HepG2 (cell line): ENCODE data around the gene MEX3A. TPM values are rescaled to one million over a fixed set of nuclear protein-coding genes. Genes with fewer than 3 reads are reported as not detected.

Experiments used
- ATF3 ChIP-seq: sonication (generic); formaldehyde crosslinking; IDR thresholded peaks from 2 replicates; pipeline ENCODE4 v1.4.0; 2020; ENCODE audit warnings: missing genetic modification reagents
- CHD2 ChIP-seq: IDR thresholded peaks from 2 replicates; pipeline ENCODE4 v1.6.1; 2011; ENCODE audit warnings: low read depth, low read length, improper control_type of control experiment
- EEA1 ChIP-seq: sonication (generic); formaldehyde crosslinking; IDR thresholded peaks from 2 replicates; pipeline ENCODE4 v1.5.1; 2020; ENCODE audit warnings: mild to moderate bottlenecking, missing genetic modification reagents, borderline replicate concordance
- GABPB1 ChIP-seq: IDR thresholded peaks from 2 replicates; pipeline ENCODE4 v1.6.1; 2016; ENCODE audit warnings: mild to moderate bottlenecking, missing genetic modification reagents, moderate library complexity, missing compliant biosample characterization
- HNRNPH1 ChIP-seq: fragments of 200-400 bp; formaldehyde crosslinking; optimal IDR thresholded peaks from 2 replicates; pipeline ENCODE3; 2017; ENCODE audit warnings: mild to moderate bottlenecking, low read depth, low read length
- KLF6 ChIP-seq: IDR thresholded peaks from 2 replicates; pipeline ENCODE4 v1.8.0; 2016; ENCODE audit warnings: missing biosample characterization, missing genetic modification reagents
- MAFF ChIP-seq: IDR thresholded peaks from 2 replicates; pipeline ENCODE4 v1.6.1; 2011; ENCODE audit warnings: low read depth, low read length, improper control_type of control experiment
- PRDM10 ChIP-seq: sonication (generic); formaldehyde crosslinking; IDR thresholded peaks from 2 replicates; pipeline ENCODE4 v1.4.0; 2020; ENCODE audit warnings: low read depth, missing genetic modification reagents
- REXO4 ChIP-seq: sonication (generic); formaldehyde crosslinking; IDR thresholded peaks from 2 replicates; pipeline ENCODE4 v1.8.0; 2022; ENCODE audit warnings: missing genetic modification reagents, mild to moderate bottlenecking, borderline replicate concordance
- TAF15 ChIP-seq: fragments of 200-400 bp; formaldehyde crosslinking; IDR thresholded peaks from one replicate; pipeline ENCODE4 v1.6.1; 2018; ENCODE audit warnings: mild to moderate bottlenecking, low read depth, low read length; ENCODE audit not compliant: poor library complexity, severe bottlenecking
- ZBTB46 ChIP-seq: sonication (generic); formaldehyde crosslinking; IDR thresholded peaks from 2 replicates; pipeline ENCODE4 v1.4.0; 2020; ENCODE audit warnings: mild to moderate bottlenecking, missing genetic modification reagents, borderline replicate concordance
- ZBTB7A ChIP-seq: sonication (generic); formaldehyde crosslinking; IDR thresholded peaks from 2 replicates; pipeline ENCODE4 v1.8.0; 2022; ENCODE audit warnings: mild to moderate bottlenecking, missing genetic modification reagents
- ZC3H13 ChIP-seq: sonication (generic); formaldehyde crosslinking; IDR thresholded peaks from 2 replicates; pipeline ENCODE4 v1.8.1; 2023; ENCODE audit warnings: mild to moderate bottlenecking, missing genetic modification reagents, moderate library complexity
- ZFP36L2 ChIP-seq: sonication (generic); formaldehyde crosslinking; IDR thresholded peaks from 2 replicates; pipeline ENCODE4 v1.4.0; 2020; ENCODE audit warnings: missing genetic modification reagents
- ZFX ChIP-seq: sonication (generic); formaldehyde crosslinking; IDR thresholded peaks from 2 replicates; pipeline ENCODE4 v1.4.0; 2020; ENCODE audit warnings: mild to moderate bottlenecking, low read depth, missing genetic modification reagents, moderate library complexity
- ZNF121 ChIP-seq: sonication (generic); formaldehyde crosslinking; IDR thresholded peaks from 2 replicates; pipeline ENCODE4 v1.5.0; 2020; ENCODE audit warnings: mild to moderate bottlenecking, missing genetic modification reagents
- ZNF17 ChIP-seq: sonication (generic); formaldehyde crosslinking; IDR thresholded peaks from 2 replicates; pipeline ENCODE4 v1.5.0; 2020; ENCODE audit warnings: mild to moderate bottlenecking, missing genetic modification reagents
- ZNF276 ChIP-seq: sonication (generic); formaldehyde crosslinking; IDR thresholded peaks from 2 replicates; pipeline ENCODE4 v1.4.0; 2020; ENCODE audit warnings: mild to moderate bottlenecking, low read depth, missing genetic modification reagents
- ZNF639 ChIP-seq: conservative IDR thresholded peaks from 2 replicates; pipeline ENCODE4 v1.6.1; 2018; ENCODE audit warnings: missing genetic modification reagents
- ZNF850 ChIP-seq: sonication (generic); formaldehyde crosslinking; conservative IDR thresholded peaks from 2 replicates; pipeline ENCODE4 v1.9.0; 2021; ENCODE audit warnings: mild to moderate bottlenecking, missing genetic modification reagents
- polyA plus RNA-seq, 8 experiments: library from polyadenylated mRNA; depleted of rRNA in 3 of 8; stranded (reverse) in 7 of 8; unstranded in 1 of 8; fragments of >200 nt; fragmentation: Illumina TruSeq in 4 of 8; extraction: Trizol in 4 of 8; gene quantifications; 2 replicates each; pipeline versions ENCODE4 v1.2.1 to v1.2.3, GENCODE V29; 2011 to 2016; ENCODE audit warnings: low read depth in 4 of 8, missing spikeins in 1 of 8, mixed read lengths in 1 of 8; ENCODE audit not compliant: insufficient read depth in 1 of 8
- total RNA-seq, 5 experiments: library from RNA; depleted of rRNA; stranded (reverse); fragments of >200 nt; fragmentation: Illumina TruSeq; extraction: Trizol; gene quantifications; 2 replicates each; pipeline ENCODE4 v1.2.3, GENCODE V29; 2016; ENCODE audit warnings: low read depth in 1 of 5

The MEX3A gene
- total and polyA plus RNA-seq, 2 of the 13 experiments (the other 11 are each of a cell fraction or from before 2014, with no cell fraction given): 7.6 to 9.1 TPM

GRCh38 chr1:156082309-156083091, at the start of gene MEX3A (continued):
- TF ChIP-seq GABPB1 (CRISPR knock-in tag) (peak; percentile 80), EEA1 (CRISPR knock-in tag) (no peak), ZC3H13 (CRISPR knock-in tag) (no peak), ZNF850 (peak; percentile 55; the same call in 1 of the 2 replicates), ATF3 (no peak), ZNF639 (CRISPR knock-in tag) (no peak), ZFX (CRISPR knock-in tag) (no peak), ZBTB46 (CRISPR knock-in tag) (no peak), TAF15 (no peak), ZNF17 (CRISPR knock-in tag) (no peak), ZNF276 (CRISPR knock-in tag) (no peak), MAFF (no peak), HNRNPH1 (no peak), ZFP36L2 (CRISPR knock-in tag) (no peak), PRDM10 (CRISPR knock-in tag) (peak; percentile 94), CHD2 (no peak), REXO4 (CRISPR knock-in tag) (no peak), ZBTB7A (CRISPR knock-in tag) (peak; percentile 65; the same call in 1 of the 2 replicates), ZNF121 (CRISPR knock-in tag) (no peak), KLF6 (CRISPR knock-in tag) (no peak)
